Measurements from ENCODE around the gene SLC26A2.
"Not testable (repeated sequence)": the region's sequence is repeated elsewhere in the genome, so short reads cannot be mapped to it uniquely, and the experiment has no call there.

DNA sequence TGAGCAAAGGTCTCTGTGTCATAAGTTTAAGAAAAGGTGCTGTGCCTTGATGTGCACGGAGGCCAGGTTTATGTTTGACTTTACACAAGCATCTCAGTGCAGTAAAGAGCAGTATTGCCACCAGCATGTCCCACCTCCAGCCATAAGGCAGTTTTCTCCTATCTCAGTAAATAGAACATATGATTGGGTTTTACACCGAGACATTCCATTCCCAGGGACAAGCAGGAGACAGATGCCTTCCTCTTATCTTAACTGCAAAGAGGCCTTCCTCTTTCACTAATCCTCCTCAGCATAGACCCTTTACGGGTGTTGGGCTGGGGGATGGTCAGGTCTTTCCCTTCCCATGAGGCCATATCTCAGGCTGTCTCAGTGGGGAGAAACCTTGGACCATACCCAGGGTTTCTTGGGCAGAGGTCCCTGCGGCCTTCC is 17.8 kb upstream of the SLC26A2 start:
- TF ChIP-seq, protein P1, sequence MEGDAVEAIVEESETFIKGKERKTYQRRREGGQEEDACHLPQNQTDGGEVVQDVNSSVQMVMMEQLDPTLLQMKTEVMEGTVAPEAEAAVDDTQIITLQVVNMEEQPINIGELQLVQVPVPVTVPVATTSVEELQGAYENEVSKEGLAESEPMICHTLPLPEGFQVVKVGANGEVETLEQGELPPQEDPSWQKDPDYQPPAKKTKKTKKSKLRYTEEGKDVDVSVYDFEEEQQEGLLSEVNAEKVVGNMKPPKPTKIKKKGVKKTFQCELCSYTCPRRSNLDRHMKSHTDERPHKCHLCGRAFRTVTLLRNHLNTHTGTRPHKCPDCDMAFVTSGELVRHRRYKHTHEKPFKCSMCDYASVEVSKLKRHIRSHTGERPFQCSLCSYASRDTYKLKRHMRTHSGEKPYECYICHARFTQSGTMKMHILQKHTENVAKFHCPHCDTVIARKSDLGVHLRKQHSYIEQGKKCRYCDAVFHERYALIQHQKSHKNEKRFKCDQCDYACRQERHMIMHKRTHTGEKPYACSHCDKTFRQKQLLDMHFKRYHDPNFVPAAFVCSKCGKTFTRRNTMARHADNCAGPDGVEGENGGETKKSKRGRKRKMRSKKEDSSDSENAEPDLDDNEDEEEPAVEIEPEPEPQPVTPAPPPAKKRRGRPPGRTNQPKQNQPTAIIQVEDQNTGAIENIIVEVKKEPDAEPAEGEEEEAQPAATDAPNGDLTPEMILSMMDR (IDR thresholded peaks at IDR 0.05): not testable (repeated sequence)
- TF ChIP-seq POLR2A, EP300 (IDR thresholded peaks at IDR 0.05): not testable (repeated sequence)

All from sigmoid colon (tissue), 4 donors.